T-helper 2 cell (primary cell): ENCODE data around the gene MED12.

Experiments used
- DNase-seq, 5 experiments: peaks; one replicate each; pipeline versions ENCODE4 v3.0.0 to v3.0.0-alpha.2; 2012 to 2022
- total RNA-seq, 2 donors: gene quantifications; one replicate each; lab custom pipeline; 2026; lab: John Stamatoyannopoulos, UW

The MED12 gene
- 72.6 to 75.7 reads per million in 2 donors for total RNA-seq

DNA sequence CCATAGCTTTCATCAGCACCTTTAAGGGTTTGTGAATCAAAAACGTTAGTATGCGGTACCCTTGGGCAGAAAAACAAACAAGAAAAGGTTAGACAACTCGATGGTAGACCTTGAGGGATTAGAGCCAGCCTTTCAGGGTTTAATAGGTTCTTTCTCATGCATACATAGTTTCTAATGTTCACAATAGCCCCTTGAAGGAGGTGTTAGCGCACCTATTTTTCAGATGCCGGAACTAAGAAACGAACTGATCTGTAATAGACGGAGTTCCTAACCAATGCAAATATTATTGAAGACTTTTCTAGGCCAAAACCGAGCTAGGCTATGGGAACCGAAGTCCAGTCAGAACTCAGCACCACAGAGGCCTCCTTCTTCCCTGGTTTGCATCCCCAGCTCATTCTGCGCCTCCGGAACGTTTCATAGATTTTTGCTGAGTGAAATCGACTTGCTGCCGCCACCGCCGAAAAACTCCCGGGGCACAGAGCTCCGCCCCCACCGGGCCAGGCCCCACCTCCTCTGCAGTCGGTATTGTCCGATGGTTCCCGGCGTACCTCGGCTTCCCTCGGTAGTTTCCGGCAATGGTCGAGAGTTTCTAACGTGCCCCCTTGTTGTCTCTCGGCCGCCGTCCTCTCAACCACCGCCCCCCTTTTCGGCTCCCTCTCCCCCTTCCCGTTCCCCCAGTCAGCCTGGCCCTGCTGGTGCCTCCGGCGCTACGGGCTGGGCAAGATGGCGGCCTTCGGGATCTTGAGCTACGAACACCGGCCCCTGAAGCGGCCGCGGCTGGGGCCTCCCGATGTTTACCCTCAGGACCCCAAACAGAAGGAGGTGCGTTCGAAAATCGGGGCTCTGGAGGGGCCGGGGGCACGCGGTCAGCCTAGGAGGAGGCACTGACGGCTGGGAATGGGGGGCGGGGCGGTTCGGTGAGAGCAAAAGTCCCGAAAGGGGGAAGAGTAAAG lies at the start of gene MED12:
Gene MED12, plus strand, starts transcription at position 565 of the 953 bp plus-strand sequence. Its CDS starts 159 bp downstream, at position 724.
- peak; percentile 55 to 82 (median 73) for DNase-seq

DNA sequence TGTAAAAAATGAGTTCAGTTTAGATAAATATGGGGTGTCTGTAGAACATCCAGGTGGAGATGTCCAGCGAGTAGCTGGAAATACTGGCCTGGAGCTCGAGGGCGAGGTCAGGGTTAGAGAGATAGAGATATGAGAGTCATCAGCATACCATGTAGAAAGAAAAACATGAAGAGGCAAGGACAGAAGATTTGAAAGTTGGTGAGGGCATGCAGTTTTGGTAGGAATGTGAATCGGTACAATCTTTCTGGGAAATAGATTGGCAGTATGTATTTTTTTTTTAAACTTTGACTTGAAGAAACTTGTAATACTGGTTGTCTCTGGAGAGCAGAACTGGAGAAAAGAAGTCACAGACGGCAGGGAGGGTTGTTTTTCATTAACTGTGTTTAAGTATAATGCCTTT lies 47.9 kb upstream of the MED12 start:
- DNase-seq: no peak

GRCh38 chrX:71081330-71082123 lies 36.9 kb upstream of the MED12 start:
- no peak for DNase-seq

- DNase-seq: no peak
Observed at GRCh38 chrX:71082124-71082647, 36.2 kb upstream of the MED12 start.

GRCh38 chrX:71082822-71083221 lies 35.6 kb upstream of the MED12 start:
- DNase-seq: no peak

GRCh38 chrX:71085900-71086299 lies 32.5 kb upstream of the MED12 start:
- DNase-seq: no peak

DNA sequence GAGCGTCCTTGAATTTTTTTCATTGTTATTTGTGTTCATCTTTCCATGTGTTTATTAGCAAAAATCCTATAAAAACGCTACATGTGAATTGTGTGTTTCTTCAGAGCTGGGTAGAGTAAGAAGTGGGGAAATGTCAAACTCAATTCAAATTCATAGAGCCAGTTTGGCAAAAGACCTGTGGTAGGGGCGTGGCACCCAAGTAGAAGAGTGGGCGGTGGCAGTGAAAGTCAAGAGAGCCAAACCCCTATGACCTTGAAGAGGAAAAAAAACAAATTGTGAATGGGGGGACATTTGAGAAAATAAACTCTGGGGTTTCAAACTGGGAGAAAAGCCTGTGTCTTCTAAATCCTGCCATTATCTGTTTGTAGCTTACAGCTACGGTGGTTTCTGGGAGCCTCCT lies 27.1 kb upstream of the MED12 start:
- DNase-seq: no peak

GRCh38 chrX:71095033-71095432 lies 23.4 kb upstream of the MED12 start:
- no peak for DNase-seq

- DNase-seq: peak; percentile 68 to 92 (median 85)
Observed at GRCh38 chrX:71095555-71095980, 22.8 kb upstream of the MED12 start, which contains the start of gene FOXO4. Gene FOXO4 (plus strand): TSS chrX:71095851. CDS start chrX:71096529, 678 bp downstream.

DNA sequence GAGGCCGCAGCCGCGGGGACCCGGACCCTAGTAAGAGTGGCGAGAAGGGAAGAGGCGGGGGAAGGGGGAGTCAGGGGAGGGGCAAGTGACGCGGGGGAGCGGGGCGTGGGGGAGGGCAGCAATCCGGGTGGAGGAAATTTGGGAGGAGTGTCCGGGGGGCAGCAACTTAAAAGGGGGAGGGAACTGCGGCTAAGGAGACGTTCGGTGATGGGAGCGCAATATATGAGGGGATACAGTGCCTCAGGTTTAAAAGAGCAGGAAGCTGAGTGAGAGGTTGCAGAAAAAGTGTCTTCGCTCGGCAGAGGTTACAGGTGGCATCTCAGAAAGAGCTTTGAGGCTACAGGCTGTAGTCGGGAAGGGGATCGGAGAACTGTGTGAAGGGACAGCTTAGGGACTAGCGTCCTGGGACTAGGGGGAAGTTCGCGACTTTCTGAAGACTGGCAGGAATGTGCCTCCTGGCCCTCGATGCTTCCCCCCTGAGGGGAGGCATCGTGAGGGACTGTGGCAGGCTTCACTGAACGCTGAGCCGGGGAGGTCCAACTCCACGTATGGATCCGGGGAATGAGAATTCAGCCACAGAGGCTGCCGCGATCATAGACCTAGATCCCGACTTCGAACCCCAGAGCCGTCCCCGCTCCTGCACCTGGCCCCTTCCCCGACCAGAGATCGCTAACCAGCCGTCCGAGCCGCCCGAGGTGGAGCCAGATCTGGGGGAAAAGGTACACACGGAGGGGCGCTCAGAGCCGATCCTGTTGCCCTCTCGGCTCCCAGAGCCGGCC lies 22.2 kb upstream of the MED12 start:
- peak in 2 of 5 experiments; percentile 68 to 69 for DNase-seq

DNA sequence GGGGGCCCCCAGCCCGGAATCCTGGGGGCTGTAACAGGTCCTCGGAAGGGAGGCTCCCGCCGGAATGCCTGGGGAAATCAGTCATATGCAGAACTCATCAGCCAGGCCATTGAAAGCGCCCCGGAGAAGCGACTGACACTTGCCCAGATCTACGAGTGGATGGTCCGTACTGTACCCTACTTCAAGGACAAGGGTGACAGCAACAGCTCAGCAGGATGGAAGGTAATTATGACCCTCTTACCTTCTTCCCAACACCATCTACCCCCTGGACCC lies 21.7 kb upstream of the MED12 start:
- DNase-seq: no peak

GRCh38 chrX:71098302-71098701 lies 20.1 kb upstream of the MED12 start:
- peak; percentile 45 to 79 (median 70) for DNase-seq

DNA sequence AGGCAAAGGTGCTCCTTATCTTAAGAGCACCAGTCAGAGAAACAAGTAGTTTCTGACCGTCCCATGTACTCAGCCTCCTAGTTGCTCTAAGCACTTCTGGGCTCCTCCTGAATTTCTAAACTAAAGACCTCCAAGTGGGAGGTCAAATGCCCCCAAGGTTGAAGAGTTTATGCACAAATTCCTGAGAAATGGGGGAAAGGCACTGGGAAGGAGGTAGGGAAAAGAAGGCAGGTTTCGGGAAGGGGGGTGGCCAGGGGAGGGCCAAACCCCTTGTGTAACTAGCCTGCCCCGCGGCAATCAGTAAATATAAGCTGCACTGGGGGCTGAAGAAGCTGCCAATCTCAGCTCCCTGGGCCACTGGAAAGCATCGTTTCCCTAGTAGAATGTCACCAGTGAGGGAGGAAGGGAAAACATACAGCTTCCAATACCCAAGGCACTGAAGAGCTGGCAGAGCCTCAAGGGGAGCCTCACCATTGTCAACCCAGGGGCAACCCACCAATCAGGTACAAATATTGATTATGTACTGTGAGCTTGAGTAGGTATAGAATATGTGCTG lies 19.4 kb upstream of the MED12 start:
- no peak for DNase-seq

GRCh38 chrX:71099736-71100135 lies 18.7 kb upstream of the MED12 start:
- no peak for DNase-seq

- DNase-seq: no peak
Observed at GRCh38 chrX:71100581-71101505, 17.6 kb upstream of the MED12 start.

DNA sequence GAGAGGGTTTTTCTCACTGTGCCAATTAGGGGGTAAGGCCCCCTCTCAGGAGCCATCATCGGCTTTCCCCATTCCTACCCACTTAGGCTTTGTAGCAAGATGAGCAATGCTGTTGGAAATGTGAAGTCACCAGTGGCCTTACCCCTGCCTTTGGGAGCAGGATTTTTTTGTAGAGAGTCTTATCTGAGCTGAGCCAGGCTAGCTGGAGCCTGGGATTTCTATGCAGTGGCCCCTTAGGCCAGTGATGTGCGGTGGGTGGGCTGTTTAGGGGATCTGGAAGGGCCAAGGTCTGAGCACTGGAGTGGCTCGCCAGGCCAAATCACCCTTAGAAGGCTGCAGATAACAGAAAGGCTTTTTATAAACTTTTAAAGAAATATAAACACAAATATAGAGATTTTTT lies 16.1 kb upstream of the MED12 start:
- no peak for DNase-seq

GRCh38 chrX:71103110-71103983 lies 15.0 kb upstream of the MED12 start:
- peak in 4 of 5 experiments; percentile 16 to 75 (median 53) for DNase-seq

DNA sequence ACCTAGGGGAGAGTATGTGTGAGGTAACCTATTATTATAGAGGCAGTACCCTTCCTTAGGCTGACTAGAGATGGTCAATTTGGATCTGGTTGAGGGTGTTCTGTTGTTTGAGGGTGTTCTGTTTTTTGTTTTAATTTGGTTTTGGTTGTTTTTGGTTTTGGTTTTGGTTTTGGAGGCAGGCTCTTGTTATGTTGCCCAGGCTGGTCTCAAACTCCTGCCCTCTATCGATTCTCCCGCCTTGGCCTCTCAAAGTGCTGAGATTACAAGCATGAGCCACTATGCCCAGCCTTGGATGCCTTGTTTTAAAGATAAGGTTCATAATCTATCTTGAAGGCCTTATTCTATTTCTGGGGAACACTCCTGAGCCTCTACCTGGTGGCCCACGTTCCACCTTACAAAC lies 12.8 kb upstream of the MED12 start:
- peak in 1 of 5 experiments; percentile 36 for DNase-seq

GRCh38 chrX:71106427-71106826 lies 12.0 kb upstream of the MED12 start, which contains the start of gene CXorf65:
Gene CXorf65 (minus strand): TSS chrX:71106740. CDS start chrX:71106556, 184 bp downstream.
- DNase-seq: peak in 1 of 5 experiments; percentile 56

DNA sequence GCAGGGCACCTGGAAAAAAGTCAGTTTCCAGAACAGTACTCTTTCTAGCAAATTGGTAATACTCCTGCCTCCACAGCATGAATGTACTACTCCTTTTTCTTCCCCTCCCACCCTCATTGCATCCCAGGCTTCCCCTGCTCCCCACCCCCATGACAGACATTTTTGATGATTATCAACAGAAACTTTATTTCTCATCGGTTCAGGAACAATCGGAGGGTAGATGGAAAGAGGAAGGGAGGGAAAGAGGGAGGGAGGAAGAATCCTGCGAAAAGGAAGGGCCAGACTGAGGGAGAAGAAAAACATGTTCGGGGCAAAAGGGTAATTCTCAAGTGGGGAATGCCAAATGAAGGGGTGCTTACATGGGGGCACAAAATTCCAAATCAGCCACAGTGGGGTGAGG lies 11.2 kb upstream of the MED12 start:
- no peak for DNase-seq
